Hepatocyte (in vitro differentiated cells): ENCODE measurements around the gene PIGQ.

Experiments used
- EZH2phosphoT487 ChIP-seq: fragments of 200-600 bp; sonication (generic); IDR thresholded peaks from one replicate; pipeline ENCODE4 v1.6.1; 2018; ENCODE audit warnings: antibody characterized with exemption, mild to moderate bottlenecking, low read depth, moderate library complexity; ENCODE audit not compliant: unreplicated experiment, severe bottlenecking
- TF ChIP-seq, protein P1 (sequence below): fragments of 200-600 bp; sonication (generic); IDR thresholded peaks from 2 replicates; pipeline ENCODE4 v1.5.1; 2016; ENCODE audit warnings: antibody characterized with exemption, mild to moderate bottlenecking; ENCODE audit not compliant: poor library complexity

DNA sequence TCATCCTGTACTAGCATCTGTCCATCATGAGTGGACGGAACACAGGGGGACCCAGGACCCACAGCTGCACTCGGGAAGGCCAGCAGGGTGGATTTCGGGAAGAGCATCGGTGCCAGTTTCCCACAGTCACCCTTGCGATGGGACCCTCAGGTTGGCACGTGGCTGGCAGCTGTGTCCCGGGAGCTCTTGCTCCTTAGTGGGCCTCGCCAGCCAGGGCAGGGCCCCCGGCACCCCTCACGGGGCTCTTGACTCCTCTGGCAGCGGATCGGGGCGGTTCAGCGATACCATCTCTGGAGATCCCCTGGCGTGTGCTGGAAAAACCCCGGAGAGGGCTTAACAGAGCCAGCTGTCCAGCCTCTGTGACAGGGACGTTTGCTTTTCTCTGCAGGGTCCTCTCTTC, 33.0 kb upstream of the PIGQ start:
- TF ChIP-seq, protein P1, sequence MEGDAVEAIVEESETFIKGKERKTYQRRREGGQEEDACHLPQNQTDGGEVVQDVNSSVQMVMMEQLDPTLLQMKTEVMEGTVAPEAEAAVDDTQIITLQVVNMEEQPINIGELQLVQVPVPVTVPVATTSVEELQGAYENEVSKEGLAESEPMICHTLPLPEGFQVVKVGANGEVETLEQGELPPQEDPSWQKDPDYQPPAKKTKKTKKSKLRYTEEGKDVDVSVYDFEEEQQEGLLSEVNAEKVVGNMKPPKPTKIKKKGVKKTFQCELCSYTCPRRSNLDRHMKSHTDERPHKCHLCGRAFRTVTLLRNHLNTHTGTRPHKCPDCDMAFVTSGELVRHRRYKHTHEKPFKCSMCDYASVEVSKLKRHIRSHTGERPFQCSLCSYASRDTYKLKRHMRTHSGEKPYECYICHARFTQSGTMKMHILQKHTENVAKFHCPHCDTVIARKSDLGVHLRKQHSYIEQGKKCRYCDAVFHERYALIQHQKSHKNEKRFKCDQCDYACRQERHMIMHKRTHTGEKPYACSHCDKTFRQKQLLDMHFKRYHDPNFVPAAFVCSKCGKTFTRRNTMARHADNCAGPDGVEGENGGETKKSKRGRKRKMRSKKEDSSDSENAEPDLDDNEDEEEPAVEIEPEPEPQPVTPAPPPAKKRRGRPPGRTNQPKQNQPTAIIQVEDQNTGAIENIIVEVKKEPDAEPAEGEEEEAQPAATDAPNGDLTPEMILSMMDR = no peak
- TF ChIP-seq EZH2phosphoT487 = no peak
